ENCODE results near the gene NANOS3. TPM values are rescaled to one million over a fixed set of nuclear protein-coding genes. Genes with fewer than 3 reads are reported as not detected.

Gene NANOS3
- total and polyA plus RNA-seq, 2 of the 13 experiments (the other 11 are each of a cell fraction or from before 2014, with no cell fraction given), result 0.21 TPM; not detected in 1

DNA sequence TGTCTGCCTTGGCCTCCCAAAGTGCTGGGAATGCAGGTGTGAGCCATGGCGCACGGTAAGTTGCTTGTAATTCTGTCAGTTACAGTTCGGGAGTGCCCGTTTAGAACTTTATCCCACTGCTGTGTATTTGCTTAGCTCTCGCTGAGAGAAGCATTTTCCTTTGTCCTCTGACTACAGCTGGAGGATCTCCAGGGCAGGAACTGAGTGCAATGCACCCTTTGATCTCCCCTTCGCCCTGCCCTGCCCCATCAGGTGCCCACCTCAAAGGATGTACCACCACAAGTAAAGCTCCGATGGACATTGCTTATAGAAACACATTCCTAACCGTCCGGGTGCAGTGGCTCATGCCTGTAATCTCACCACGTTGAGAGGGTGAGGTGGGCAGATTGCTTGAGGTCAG, 22.5 kb downstream of the NANOS3 start (continued):
- TF ChIP-seq, protein P1, sequence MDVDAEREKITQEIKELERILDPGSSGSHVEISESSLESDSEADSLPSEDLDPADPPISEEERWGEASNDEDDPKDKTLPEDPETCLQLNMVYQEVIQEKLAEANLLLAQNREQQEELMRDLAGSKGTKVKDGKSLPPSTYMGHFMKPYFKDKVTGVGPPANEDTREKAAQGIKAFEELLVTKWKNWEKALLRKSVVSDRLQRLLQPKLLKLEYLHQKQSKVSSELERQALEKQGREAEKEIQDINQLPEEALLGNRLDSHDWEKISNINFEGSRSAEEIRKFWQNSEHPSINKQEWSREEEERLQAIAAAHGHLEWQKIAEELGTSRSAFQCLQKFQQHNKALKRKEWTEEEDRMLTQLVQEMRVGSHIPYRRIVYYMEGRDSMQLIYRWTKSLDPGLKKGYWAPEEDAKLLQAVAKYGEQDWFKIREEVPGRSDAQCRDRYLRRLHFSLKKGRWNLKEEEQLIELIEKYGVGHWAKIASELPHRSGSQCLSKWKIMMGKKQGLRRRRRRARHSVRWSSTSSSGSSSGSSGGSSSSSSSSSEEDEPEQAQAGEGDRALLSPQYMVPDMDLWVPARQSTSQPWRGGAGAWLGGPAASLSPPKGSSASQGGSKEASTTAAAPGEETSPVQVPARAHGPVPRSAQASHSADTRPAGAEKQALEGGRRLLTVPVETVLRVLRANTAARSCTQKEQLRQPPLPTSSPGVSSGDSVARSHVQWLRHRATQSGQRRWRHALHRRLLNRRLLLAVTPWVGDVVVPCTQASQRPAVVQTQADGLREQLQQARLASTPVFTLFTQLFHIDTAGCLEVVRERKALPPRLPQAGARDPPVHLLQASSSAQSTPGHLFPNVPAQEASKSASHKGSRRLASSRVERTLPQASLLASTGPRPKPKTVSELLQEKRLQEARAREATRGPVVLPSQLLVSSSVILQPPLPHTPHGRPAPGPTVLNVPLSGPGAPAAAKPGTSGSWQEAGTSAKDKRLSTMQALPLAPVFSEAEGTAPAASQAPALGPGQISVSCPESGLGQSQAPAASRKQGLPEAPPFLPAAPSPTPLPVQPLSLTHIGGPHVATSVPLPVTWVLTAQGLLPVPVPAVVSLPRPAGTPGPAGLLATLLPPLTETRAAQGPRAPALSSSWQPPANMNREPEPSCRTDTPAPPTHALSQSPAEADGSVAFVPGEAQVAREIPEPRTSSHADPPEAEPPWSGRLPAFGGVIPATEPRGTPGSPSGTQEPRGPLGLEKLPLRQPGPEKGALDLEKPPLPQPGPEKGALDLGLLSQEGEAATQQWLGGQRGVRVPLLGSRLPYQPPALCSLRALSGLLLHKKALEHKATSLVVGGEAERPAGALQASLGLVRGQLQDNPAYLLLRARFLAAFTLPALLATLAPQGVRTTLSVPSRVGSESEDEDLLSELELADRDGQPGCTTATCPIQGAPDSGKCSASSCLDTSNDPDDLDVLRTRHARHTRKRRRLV (CRISPR knock-in tag; IDR thresholded peaks at IDR 0.05), result no peak
- TF ChIP-seq AGO1 (IDR thresholded peaks at IDR 0.05; ENCODE audit: low read depth, low read length, poor library complexity, severe bottlenecking), result no peak
- TF ChIP-seq, protein P2, sequence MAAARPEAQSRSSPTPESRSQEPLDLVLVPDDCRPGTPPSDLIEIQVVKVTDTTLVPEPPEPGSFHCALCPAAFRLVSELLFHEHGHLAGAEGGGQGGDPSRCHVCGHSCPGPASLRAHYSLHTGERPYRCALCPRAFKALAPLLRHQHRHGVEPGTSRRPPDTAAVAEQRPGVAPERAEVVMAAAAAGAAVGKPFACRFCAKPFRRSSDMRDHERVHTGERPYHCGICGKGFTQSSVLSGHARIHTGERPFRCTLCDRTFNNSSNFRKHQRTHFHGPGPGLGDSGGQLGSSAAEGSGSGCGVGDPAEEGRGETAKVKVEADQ (CRISPR knock-in tag; IDR thresholded peaks at IDR 0.05; ENCODE audit: borderline replicate concordance), result 0 out of 2 replicates have a peak, but pooled peaks have one; percentile 7
- TF ChIP-seq, protein P3, sequence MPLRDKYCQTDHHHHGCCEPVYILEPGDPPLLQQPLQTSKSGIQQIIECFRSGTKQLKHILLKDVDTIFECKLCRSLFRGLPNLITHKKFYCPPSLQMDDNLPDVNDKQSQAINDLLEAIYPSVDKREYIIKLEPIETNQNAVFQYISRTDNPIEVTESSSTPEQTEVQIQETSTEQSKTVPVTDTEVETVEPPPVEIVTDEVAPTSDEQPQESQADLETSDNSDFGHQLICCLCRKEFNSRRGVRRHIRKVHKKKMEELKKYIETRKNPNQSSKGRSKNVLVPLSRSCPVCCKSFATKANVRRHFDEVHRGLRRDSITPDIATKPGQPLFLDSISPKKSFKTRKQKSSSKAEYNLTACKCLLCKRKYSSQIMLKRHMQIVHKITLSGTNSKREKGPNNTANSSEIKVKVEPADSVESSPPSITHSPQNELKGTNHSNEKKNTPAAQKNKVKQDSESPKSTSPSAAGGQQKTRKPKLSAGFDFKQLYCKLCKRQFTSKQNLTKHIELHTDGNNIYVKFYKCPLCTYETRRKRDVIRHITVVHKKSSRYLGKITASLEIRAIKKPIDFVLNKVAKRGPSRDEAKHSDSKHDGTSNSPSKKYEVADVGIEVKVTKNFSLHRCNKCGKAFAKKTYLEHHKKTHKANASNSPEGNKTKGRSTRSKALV (CRISPR knock-in tag; IDR thresholded peaks at IDR 0.05), result 0 out of 2 replicates have a peak, but pooled peaks have one; percentile 11
- TF ChIP-seq MTA1 (CRISPR knock-in tag; IDR thresholded peaks at IDR 0.05; ENCODE audit: borderline replicate concordance), result no peak
- TF ChIP-seq, protein P4, sequence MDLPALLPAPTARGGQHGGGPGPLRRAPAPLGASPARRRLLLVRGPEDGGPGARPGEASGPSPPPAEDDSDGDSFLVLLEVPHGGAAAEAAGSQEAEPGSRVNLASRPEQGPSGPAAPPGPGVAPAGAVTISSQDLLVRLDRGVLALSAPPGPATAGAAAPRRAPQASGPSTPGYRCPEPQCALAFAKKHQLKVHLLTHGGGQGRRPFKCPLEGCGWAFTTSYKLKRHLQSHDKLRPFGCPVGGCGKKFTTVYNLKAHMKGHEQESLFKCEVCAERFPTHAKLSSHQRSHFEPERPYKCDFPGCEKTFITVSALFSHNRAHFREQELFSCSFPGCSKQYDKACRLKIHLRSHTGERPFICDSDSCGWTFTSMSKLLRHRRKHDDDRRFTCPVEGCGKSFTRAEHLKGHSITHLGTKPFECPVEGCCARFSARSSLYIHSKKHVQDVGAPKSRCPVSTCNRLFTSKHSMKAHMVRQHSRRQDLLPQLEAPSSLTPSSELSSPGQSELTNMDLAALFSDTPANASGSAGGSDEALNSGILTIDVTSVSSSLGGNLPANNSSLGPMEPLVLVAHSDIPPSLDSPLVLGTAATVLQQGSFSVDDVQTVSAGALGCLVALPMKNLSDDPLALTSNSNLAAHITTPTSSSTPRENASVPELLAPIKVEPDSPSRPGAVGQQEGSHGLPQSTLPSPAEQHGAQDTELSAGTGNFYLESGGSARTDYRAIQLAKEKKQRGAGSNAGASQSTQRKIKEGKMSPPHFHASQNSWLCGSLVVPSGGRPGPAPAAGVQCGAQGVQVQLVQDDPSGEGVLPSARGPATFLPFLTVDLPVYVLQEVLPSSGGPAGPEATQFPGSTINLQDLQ (CRISPR knock-in tag; IDR thresholded peaks at IDR 0.05), result no peak
- 0 out of 2 replicates have a peak, but pooled peaks have one; percentile 15 for TF ChIP-seq MIER3 (CRISPR knock-in tag; IDR thresholded peaks at IDR 0.05; ENCODE audit: borderline replicate concordance)
- peak; percentile 22; the same call in 1 of the 2 replicates for TF ChIP-seq ZNF644 (CRISPR knock-in tag; IDR thresholded peaks at IDR 0.05; ENCODE audit: low read depth)
- TF ChIP-seq, protein P5, sequence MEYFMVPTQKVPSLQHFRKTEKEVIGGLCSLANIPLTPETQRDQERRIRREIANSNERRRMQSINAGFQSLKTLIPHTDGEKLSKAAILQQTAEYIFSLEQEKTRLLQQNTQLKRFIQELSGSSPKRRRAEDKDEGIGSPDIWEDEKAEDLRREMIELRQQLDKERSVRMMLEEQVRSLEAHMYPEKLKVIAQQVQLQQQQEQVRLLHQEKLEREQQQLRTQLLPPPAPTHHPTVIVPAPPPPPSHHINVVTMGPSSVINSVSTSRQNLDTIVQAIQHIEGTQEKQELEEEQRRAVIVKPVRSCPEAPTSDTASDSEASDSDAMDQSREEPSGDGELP (IDR thresholded peaks at IDR 0.05; ENCODE audit: borderline replicate concordance, low read depth), result peak; percentile 88
- TF ChIP-seq, protein P6, sequence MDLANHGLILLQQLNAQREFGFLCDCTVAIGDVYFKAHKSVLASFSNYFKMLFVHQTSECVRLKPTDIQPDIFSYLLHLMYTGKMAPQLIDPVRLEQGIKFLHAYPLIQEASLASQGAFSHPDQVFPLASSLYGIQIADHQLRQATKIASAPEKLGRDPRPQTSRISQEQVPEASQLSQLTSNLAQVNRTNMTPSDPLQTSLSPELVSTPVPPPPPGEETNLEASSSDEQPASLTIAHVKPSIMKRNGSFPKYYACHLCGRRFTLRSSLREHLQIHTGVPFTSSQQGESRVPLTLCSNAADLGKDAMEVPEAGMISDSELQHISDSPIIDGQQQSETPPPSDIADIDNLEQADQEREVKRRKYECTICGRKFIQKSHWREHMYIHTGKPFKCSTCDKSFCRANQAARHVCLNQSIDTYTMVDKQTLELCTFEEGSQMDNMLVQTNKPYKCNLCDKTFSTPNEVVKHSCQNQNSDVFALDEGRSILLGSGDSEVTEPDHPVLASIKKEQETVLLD (CRISPR knock-in tag; IDR thresholded peaks at IDR 0.05; ENCODE audit: low read depth), result no peak
- no peak for TF ChIP-seq ZNF432 (CRISPR knock-in tag; IDR thresholded peaks at IDR 0.05; ENCODE audit: borderline replicate concordance)
- no peak for TF ChIP-seq ZNF749 (CRISPR knock-in tag; IDR thresholded peaks at IDR 0.05; ENCODE audit: borderline replicate concordance)
- no peak for TF ChIP-seq ZNF296 (CRISPR knock-in tag; conservative IDR thresholded peaks at IDR 0.05)
- 0 out of 2 replicates have a peak, but pooled peaks have one; percentile 40 for TF ChIP-seq ZBTB7B (CRISPR knock-in tag; IDR thresholded peaks at IDR 0.05)
- TF ChIP-seq FOXA3 (CRISPR knock-in tag; IDR thresholded peaks at IDR 0.05), result peak; percentile 30; the same call in 1 of the 2 replicates
- TF ChIP-seq BHLHE40 (IDR thresholded peaks at IDR 0.05; ENCODE audit: low read length), result peak; percentile 47; the same call in 1 of the 2 replicates

All from HepG2 (cell line).